ENCODE measurements around the gene HERC2.

HERC2 gene

GRCh38 chr15:28267727-28268126 lies 54.3 kb downstream of the HERC2 start:
- peaks cover 60% of the 10 kb centered on the region for H3K36me3 ChIP-seq
- H3K4me1 ChIP-seq (ENCODE audit: control insufficient read depth in 1 of 2, insufficient read depth in 1 of 2, low read depth in 1 of 2, low read length in 1 of 2), result no peaks in the 10 kb centered on the region
- no peak overlapping the region for H3K27ac ChIP-seq
- no peak overlapping the region for H3K4me3 ChIP-seq (ENCODE audit: low read depth in 1 of 2, low read length in 1 of 2)
- H3K9me3 ChIP-seq, result no peaks in the 10 kb centered on the region
- H3K27me3 ChIP-seq, result no peaks in the 10 kb centered on the region
- TF ChIP-seq CTCF (IDR thresholded peaks at IDR 0.05), result no peak

GRCh38 chr15:28265334-28266019 lies 56.5 kb downstream of the HERC2 start:
- Histone ChIP-seq H3K27ac (no peak overlapping the region), H3K36me3 (peaks cover 57% of the 10 kb centered on the region), H3K4me3 (ENCODE audit: low read depth in 1 of 2, low read length in 1 of 2) (no peak overlapping the region), H3K9me3 (no peaks in the 10 kb centered on the region), H3K4me1 (ENCODE audit: control insufficient read depth in 1 of 2, insufficient read depth in 1 of 2, low read depth in 1 of 2, low read length in 1 of 2) (no peaks in the 10 kb centered on the region), H3K27me3 (no peaks in the 10 kb centered on the region)
- no peak for TF ChIP-seq CTCF (IDR thresholded peaks at IDR 0.05)

GRCh38 chr15:28264166-28264565 lies 57.8 kb downstream of the HERC2 start:
- no peak for TF ChIP-seq CTCF (IDR thresholded peaks at IDR 0.05)
- no peaks in the 10 kb centered on the region for H3K4me1 ChIP-seq (ENCODE audit: control insufficient read depth in 1 of 2, insufficient read depth in 1 of 2, low read depth in 1 of 2, low read length in 1 of 2)
- no peak overlapping the region for H3K27ac ChIP-seq
- H3K9me3 ChIP-seq, result no peaks in the 10 kb centered on the region
- H3K4me3 ChIP-seq (ENCODE audit: low read depth in 1 of 2, low read length in 1 of 2), result no peak overlapping the region
- no peaks in the 10 kb centered on the region for H3K27me3 ChIP-seq
- peaks cover 51% of the 10 kb centered on the region for H3K36me3 ChIP-seq

- TF ChIP-seq CTCF (IDR thresholded peaks at IDR 0.05), result no peak
- Histone ChIP-seq H3K36me3 (peaks cover 33% of the 10 kb centered on the region), H3K4me1 (ENCODE audit: control insufficient read depth in 1 of 2, insufficient read depth in 1 of 2, low read depth in 1 of 2, low read length in 1 of 2) (no peaks in the 10 kb centered on the region)
Observed at GRCh38 chr15:28262438-28262837, 59.5 kb downstream of the HERC2 start.

GRCh38 chr15:28260722-28261121 lies 61.3 kb downstream of the HERC2 start:
- no peaks in the 10 kb centered on the region for H3K4me1 ChIP-seq (ENCODE audit: control insufficient read depth in 1 of 2, insufficient read depth in 1 of 2, low read depth in 1 of 2, low read length in 1 of 2)
- no peak overlapping the region for H3K4me3 ChIP-seq (ENCODE audit: low read depth in 1 of 2, low read length in 1 of 2)
- no peak overlapping the region for H3K27ac ChIP-seq
- peaks cover 22% of the 10 kb centered on the region for H3K36me3 ChIP-seq
- no peak for TF ChIP-seq CTCF (IDR thresholded peaks at IDR 0.05)
- no peaks in the 10 kb centered on the region for H3K27me3 ChIP-seq
- no peaks in the 10 kb centered on the region for H3K9me3 ChIP-seq

More at GRCh38 chr15:28262438-28262837, 59.5 kb downstream of the HERC2 start:
- H3K27ac ChIP-seq, result no peak overlapping the region
- no peak overlapping the region for H3K4me3 ChIP-seq (ENCODE audit: low read depth in 1 of 2, low read length in 1 of 2)
- no peaks in the 10 kb centered on the region for H3K9me3 ChIP-seq
- H3K27me3 ChIP-seq, result no peaks in the 10 kb centered on the region

Data from neutrophil (primary cell).